ENCODE data around the gene PLET1.

Gene PLET1

DNA sequence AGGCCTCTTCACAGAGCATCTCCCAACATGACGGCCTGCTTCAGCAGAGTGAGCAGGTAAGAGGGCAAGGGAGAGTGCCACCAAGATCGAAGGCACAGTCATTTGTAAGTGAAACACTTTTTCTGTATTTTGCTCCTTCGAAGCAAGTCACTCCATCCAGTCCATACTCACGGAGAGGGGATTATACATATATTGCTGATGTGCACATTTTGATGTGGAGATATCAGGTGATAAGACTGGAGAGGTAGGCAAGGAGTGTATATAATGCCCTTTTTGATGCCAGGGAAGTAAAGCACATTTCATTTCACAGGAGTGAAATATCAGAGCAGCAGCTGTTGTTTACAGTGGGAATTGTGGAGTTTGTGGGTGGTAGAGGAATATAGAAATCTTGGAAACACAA, 23.2 kb downstream of the PLET1 start:
- no peak for DNase-seq

- no peak for DNase-seq
These were observed 24.8 kb downstream of the PLET1 start for GRCh38 chr11:112235750-112236390.

DNA sequence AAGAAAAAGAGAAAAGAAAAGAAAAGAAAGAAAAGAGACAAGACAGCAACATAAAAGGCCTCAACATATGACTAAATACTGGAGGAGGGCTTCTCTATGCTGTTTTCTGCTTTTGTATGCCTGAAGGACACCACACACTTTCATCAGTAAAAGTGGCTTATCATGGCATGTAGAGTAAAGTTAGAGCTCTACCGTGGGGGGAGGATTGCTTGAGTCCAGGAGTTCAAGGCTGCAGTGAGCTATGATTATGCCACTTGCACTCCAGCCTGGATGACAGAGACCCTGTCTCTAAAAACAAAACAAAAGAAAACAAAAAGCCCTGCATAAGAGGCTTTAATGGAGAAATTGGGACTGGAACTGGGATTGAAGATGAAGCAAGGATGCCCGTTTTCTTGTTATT, 28.7 kb downstream of the PLET1 start:
- DNase-seq, result no peak

DNA sequence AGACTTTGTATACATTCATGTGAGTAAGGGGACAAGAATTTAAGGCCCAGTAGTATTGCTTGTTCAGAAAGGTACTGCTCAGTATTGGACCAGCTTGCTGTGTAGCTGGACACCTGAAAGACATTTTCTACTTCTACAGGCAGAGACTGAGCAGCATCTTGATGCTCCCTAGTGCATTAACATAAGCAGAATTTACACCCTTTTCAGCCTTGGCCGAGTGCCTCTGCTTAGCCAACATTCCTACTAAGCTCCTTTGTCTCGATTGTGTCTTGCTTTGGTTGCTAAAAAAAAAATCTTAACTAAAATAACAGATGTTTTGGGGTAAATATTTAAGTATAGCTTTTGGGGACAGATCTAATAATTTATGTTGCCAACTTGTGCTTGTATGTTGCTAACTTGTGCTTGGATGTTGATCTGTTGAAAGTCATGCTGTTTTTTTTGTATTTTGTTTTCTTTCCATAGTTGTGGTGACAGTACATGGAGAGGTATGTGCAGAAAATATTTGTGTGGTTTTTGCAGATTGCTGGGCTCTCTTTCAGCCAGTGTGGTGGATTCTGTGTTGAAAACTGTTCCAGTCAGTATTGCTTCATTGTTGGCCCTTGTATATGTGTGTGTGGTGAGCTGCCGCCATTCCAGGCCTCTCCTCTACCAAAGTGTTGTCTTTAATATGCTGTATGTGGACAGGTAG, 30.8 kb downstream of the PLET1 start:
- DNase-seq, result no peak

GRCh38 chr11:112229159-112229558, 31.5 kb downstream of the PLET1 start:
- no peak for DNase-seq

- no peak for DNase-seq
These were observed 32.0 kb downstream of the PLET1 start for GRCh38 chr11:112228706-112229105.

DNA sequence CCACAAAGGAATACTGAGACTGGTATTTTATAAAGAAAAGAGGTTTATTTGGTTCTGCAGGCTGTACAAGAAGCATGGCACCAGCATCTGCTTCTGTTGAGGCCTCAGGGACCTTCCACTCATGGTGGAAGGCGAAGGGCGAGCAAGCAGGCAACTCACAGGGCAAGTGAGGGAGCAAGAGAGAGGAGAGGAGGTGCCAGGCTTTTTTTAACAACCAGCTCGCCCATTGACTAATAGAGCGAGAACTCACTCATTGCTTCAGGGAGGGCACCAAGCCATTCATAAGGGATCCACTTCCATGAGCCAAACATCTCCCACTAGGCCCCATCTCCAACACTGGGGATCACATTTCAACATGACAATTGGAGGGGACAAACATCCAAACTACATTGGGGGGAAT, 33.2 kb downstream of the PLET1 start:
- no peak for DNase-seq

GRCh38 chr11:112226831-112227401, 33.7 kb downstream of the PLET1 start:
- DNase-seq, result no peak

GRCh38 chr11:112226062-112226830, 34.4 kb downstream of the PLET1 start, which contains the start of gene PTS:
PTS (plus strand) TSS chr11:112226428; CDS start chr11:112226444, 16 bp downstream.
- DNase-seq, result peak; percentile 84

DNA sequence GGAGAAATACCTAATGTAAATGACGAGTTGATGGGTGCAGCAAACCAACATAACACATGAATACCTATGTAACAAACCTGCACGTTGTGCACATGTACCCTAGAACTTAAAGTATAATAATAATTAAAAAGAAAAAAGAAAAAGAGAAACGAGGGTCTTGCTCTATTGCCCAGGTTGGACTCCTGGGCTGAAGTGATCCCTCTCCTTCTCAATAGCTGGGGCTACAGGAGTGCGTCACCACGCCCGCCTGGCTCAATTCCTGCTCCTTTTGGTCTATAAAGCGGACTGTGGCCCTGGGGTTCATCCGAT, 35.0 kb downstream of the PLET1 start:
- no peak for DNase-seq

DNA sequence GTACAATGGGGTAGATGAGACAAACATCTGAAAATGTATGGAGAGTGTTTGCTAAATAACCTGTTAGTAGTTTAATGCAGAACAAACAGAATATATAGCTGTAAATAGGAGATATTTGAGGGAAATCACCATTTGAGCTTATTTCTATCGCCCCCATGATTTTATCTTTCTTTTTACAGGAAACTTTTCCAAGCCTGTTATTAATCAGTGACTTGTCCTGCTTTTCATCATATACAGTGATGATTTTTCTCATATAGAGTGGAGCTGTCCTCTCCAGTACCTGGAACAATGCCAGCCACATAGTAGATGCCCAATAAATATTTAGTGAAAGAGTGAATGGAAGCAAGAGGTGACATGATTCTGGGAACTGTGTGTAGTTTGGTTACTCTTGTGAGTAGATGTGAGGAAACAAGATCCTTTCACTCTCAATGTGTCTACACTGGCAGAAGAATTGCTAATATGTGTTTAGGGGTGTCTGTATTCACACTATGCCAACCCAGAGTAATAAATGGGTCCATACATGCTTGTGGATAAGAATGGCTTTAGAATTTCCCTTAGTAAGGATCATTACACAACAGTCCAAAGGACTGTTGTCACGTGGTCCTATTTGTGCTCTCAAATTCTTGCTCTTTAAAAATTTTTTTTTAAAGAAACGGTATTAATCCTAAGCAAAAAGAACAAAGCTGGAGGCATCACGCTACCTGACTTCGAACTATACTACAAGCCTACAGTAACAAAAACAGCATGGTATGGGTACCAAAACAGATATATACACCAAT, 36.7 kb downstream of the PLET1 start:
- no peak for DNase-seq

- DNase-seq, result no peak
These were observed 37.5 kb downstream of the PLET1 start for GRCh38 chr11:112223121-112223520.

DNA sequence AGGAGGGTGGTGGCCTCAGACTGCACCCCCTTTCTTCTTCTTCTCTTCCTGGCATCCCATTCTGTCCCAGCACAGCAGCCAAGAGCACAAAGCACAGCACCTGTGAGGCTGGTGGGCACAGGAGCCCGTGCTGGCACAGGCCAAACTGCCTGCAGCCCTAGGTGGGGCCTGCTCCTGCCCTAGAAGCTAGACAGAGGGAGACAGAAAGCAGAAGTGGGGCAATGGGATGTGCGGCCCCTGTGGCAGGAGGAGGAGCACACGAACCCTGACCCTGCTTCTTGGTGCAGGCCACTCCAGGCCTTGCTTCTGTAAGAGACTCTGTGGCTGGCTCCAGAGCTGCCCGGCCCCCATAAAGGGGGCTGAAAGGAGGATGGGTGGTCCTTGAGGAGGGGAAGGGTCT, 38.4 kb downstream of the PLET1 start:
- DNase-seq, result no peak

DNA sequence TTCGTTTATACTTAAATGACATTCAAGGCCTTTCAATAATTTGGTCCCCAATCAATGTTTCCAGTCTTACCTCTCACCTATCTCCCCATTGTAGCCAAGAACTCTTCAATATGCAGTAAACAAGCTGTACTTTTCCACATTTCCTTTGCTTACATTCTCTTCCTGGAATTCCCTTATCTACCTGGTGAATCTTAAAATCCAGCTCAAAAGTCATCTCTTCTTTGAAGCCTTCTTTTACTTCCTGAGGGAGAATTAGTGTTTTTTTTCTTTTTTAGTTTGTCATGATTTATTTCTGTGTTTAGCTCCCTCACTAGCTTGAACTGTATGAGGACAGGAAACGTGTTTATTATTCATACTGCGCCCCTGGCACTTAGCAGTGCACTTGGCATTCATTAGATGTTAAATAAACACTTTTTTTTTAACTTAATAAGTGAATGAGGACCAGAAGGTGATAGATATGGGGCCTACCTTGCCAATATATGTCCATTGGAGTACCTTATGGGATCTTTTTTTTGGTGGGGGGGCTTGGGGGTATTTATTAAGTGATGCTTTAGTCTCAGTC, 39.3 kb downstream of the PLET1 start:
- no peak for DNase-seq

DNA sequence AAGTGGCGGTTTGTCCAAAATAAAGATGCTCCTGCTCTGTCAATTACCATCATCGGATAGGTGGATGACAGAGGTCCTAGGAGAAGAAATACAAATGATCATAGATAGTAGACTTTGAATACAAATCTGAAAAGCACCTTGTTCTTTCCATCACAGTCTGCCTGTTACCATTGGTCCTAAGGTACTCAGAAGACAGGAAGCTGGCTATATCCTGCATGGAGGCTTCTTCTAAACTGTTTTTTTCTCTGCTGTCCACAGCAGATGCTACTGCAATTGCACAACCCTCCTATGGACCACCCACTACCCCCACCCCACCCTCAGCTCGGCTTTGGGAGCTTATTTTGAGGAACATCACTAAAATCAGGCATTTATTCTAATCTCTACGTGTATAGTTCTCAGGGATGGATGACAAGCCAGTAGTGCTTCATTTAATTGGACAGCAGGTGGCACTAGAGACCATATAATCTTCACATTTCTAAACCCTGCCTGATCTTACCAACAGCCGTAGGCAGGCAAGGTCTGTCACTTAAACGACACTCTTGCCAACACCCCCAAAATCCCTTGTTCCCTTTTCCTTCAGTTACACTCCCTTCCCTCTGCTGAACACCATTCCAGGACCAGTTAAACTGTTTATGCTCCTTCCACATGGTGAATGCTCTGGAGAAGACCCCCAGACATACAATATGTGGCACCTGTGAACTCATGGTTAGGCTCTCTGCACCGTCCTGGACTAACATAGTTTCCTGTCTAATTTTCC, 41.0 kb downstream of the PLET1 start:
- peak; percentile 30 for DNase-seq

GRCh38 chr11:112216561-112217105, 44.0 kb downstream of the PLET1 start:
- DNase-seq, result no peak

DNA sequence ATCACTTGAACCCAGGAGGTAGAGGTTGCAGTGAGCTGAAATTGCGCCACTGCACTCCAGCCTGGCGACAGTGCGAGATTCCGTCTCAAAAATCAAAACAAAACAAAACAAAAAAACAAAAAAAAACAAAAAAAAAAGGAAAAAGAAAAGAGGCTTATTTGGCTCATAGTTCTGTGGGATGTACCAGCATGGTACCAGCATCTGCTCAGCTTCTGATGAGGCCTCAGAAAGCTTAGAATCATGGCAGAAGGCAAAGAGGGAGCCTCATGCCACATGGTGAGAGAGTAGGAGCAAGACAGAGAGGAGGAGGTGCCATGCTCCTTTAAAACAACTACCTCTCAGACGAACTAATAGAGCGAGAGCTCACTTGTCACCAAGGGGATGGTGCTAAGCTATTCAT, 45.0 kb downstream of the PLET1 start:
- DNase-seq, result no peak

DNA sequence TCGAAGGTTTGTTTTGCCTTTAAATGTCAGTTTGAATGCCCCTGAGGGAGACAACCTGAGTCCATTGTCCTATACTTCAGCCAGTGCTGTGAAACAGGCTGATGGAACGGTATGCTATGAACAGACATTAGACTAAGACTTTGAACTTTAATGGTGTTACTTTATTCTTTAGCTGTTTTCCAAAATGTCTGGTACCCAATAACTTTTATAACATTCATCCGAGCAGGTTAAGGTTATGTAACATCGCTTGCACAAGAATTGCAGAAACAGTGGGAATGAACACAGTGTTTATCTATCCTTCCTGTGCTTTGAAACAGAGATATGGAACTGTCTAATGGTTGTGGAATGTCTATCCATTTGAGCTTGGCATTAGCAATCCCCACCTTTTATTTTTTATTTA, 46.9 kb downstream of the PLET1 start:
- DNase-seq, result no peak

DNA sequence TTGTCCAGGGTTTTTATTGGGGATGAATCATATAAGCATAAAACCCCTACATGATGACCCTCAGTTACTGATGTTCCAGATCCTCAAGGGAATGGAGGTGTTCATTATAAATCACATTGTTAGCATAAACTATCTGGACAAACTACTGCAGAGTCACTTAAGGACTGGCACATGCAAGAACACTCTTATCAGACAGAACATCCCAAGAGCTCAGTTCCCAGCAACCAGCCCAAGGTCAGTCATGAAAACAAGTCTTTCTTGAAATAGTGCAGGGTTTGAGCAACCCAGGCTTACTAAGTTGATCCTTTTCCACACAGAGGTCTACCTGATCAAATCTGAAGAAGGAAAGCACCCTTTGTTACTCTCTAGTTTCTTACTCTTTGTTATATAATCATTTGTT, 48.0 kb downstream of the PLET1 start:
- DNase-seq, result no peak

DNA sequence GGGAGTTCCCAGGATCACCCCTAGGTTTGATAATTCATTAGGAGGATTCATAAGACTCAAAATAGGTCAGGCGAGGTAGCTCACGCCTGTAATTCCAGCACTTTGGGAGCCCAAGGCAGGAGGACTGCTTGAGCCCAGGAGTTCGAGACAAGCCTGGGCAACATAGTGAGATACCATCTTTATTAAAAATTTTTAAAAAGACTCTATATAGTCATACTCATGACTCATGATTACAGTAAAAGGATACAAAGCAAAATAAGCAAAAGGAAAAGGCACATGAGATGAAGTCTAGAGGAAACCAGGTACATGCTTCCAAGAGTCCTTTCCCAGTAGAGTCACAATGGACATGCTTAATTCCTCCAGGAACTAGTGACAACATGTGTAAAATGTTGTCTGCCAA, 48.4 kb downstream of the PLET1 start:
- DNase-seq, result no peak

GRCh38 chr11:112211536-112211935, 49.1 kb downstream of the PLET1 start:
- no peak for DNase-seq

DNA sequence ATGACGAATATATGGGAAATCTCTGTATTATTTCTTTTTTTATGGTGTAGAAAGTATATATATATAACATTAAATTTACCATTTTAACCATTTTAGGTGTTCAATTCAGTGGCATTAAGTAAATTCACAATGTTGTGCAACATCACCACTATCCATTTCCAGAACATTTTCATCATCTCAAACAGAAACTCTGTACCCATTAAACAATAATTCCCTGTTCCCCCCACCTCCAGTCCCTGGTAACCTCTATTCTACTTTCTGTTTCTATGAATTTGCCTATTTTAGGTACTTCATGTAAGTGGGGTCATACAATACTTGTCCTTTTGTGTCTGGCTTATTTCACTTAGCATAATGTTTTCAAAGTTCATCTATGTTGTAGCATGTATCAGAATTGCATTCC, 49.8 kb downstream of the PLET1 start:
- DNase-seq, result no peak

Measured in activated T-cell treated with anti-CD3 and anti-CD28 coated beads, Interleukin-2, amount 50 U/mL, for 1 hour (primary cell).